CD4-positive, alpha-beta T cell (primary cell): ENCODE data around the gene DUSP9. TPM values are rescaled to one million over a fixed set of nuclear protein-coding genes. Genes with fewer than 3 reads are reported as not detected.

Source experiments
- ATAC-seq: fragments of 200-7000 bp; cut with Tn5 transposase; one replicate; pipeline ENCODE4 v1.10.0; 2022; ENCODE audit warnings: mild to moderate bottlenecking; ENCODE audit not compliant: poor library complexity
- CTCF ChIA-PET: fragments of 350-600 bp; sonication (Branson Sonifier 250); formaldehyde crosslinking; loops from one replicate; lab custom pipeline; 2021; ENCODE audit warnings: antibody characterized with exemption, inconsistent platforms; lab: Charles Lee
- POLR2A ChIA-PET: fragments of 350-600 bp; sonication (Branson Sonifier 250); formaldehyde crosslinking; loops from one replicate; lab custom pipeline; 2021; ENCODE audit warnings: antibody characterized with exemption, inconsistent platforms; lab: Charles Lee
- DNase-seq, 14 experiments: peaks; one replicate each; pipeline ENCODE4 v3.0.0-alpha.2; 2013 to 2020; ENCODE audit warnings: mixed read lengths in 2 of 14
- H3K27ac ChIP-seq, 2 donors: one replicate each; pipeline versions ENCODE4 v1.5.1 to v1.7.0; 2013; ENCODE audit warnings: low read length in 2 of 2, low read depth in 1 of 2, mild to moderate bottlenecking in 1 of 2
- H3K27me3 ChIP-seq, 2 experiments: 1 replicate in 1 of 2; 2 replicates in 1 of 2; pipeline versions ENCODE4 v1.6.1 to v1.7.0; 2013; ENCODE audit warnings: low read length in 2 of 2, control low read depth in 1 of 2, mild to moderate bottlenecking in 1 of 2, moderate library complexity in 1 of 2; ENCODE audit not compliant: insufficient read depth in 2 of 2, control insufficient read depth in 1 of 2
- H3K36me3 ChIP-seq: one replicate; pipeline ENCODE4 v1.6.1; 2013; ENCODE audit warnings: low read length, control low read depth; ENCODE audit not compliant: insufficient read depth
- H3K4me1 ChIP-seq: one replicate; pipeline ENCODE4 v1.6.1; 2013; ENCODE audit warnings: low read length, control low read depth; ENCODE audit not compliant: insufficient read depth
- H3K4me3 ChIP-seq: one replicate; pipeline ENCODE4 v1.5.1; 2013; ENCODE audit warnings: mild to moderate bottlenecking, low read length, moderate library complexity
- H3K9me3 ChIP-seq, 2 experiments: 1 replicate in 1 of 2; 2 replicates in 1 of 2; pipeline versions ENCODE4 v1.6.1 to v1.7.0; 2013; ENCODE audit warnings: low read length in 2 of 2, mild to moderate bottlenecking in 2 of 2, control low read depth in 1 of 2, moderate library complexity in 1 of 2; ENCODE audit not compliant: control insufficient read depth in 1 of 2, insufficient read depth in 1 of 2
- H3K27ac Mint-ChIP-seq: one replicate; pipeline ENCODE4 v1.8.0; 2020; ENCODE audit warnings: mixed read lengths
- H3K27me3 Mint-ChIP-seq: one replicate; pipeline ENCODE4 v1.8.0; 2021; ENCODE audit warnings: mixed read lengths
- H3K36me3 Mint-ChIP-seq: one replicate; pipeline ENCODE4 v1.8.0; 2021; ENCODE audit warnings: low read depth, mixed read lengths
- H3K4me1 Mint-ChIP-seq: one replicate; pipeline ENCODE4 v1.8.0; 2021; ENCODE audit warnings: low read depth, mixed read lengths
- H3K4me3 Mint-ChIP-seq: one replicate; pipeline ENCODE4 v1.8.0; 2020; ENCODE audit warnings: mild to moderate bottlenecking, mixed read lengths
- H3K9me3 Mint-ChIP-seq: one replicate; pipeline ENCODE4 v1.8.0; 2020; ENCODE audit warnings: mixed read lengths
- intact Hi-C, 2 experiments: fragments of 100-400 bp; cut with DNase I in 1 of 2; cut with micrococcal nuclease in 1 of 2; formaldehyde crosslinking; loops; one replicate each; pipeline versions ENCODE4 v1.15.1 to v1.9.0; 2023 to 2025; cut with DNase I, micrococcal nuclease
- total RNA-seq, 174 experiments: library from RNA in 2 of 174; stranded (reverse) in 2 of 174; gene quantifications; one replicate each; pipeline ENCODE4 v1.2.3 and lab custom pipeline; 2021 to 2026
- TF ChIP-seq, protein P1 (sequence below): fragments of 200-600 bp; IDR thresholded peaks from one replicate; pipeline ENCODE4 v1.8.0; 2022; ENCODE audit warnings: antibody characterized with exemption, mild to moderate bottlenecking

The DUSP9 gene
- total RNA-seq, 2 experiments from 2014 or later = not detected

DNA sequence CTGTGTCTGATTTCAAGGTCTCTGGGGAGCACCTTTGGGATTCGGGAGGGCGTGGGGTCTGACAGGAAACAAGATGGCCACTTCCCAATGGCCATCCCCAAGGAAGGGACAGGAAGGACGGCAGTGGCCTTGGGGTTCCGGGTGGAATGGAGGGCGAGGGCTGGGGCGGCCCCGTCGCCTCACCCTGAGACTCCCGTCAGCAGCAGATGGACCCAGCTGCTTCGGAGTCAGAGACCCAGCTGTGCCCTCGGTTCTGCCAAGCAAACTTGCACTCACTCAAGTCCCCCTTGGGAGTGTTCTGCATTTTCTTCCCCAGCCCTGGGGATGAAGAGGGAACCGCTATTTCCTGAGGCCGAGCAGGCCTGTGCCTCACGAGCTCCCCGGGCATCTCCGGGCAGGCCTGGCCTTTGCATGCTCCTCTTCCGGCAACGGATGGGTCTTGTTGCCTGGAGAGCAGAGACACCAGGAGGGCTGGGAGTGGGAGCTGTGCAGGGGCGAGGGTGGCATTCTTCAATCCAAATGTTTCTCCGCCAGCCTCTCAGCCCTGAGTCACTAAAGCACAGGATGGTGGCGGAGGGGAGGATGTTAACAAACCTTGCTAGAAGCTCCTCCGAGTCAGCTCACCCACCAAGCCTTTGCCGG, 6.8 kb upstream of the DUSP9 start:
- no peaks in the 10 kb centered on the region for H3K36me3 Mint-ChIP-seq
- ATAC-seq = no peak
- no peak overlapping the region for H3K4me3 ChIP-seq
- peaks cover 24% of the 10 kb centered on the region for H3K27me3 Mint-ChIP-seq
- peaks cover 20 to 25% of the 10 kb centered on the region in 2 experiments for H3K27me3 ChIP-seq
- POLR2A ChIA-PET = no interaction called here
- intact Hi-C loops = no loop called here
- H3K4me1 ChIP-seq = peaks cover 18% of the 10 kb centered on the region
- CTCF ChIA-PET = no interaction called here
- no peak overlapping the region for H3K27ac Mint-ChIP-seq
- no peaks in the 10 kb centered on the region for H3K9me3 Mint-ChIP-seq
- H3K4me1 Mint-ChIP-seq = peaks cover 5% of the 10 kb centered on the region
- peaks cover 0 to 7% of the 10 kb centered on the region in 2 experiments for H3K9me3 ChIP-seq
- H3K36me3 ChIP-seq = no peaks in the 10 kb centered on the region
- DNase-seq = no peak
- no peak overlapping the region for H3K4me3 Mint-ChIP-seq
- TF ChIP-seq, protein P1, sequence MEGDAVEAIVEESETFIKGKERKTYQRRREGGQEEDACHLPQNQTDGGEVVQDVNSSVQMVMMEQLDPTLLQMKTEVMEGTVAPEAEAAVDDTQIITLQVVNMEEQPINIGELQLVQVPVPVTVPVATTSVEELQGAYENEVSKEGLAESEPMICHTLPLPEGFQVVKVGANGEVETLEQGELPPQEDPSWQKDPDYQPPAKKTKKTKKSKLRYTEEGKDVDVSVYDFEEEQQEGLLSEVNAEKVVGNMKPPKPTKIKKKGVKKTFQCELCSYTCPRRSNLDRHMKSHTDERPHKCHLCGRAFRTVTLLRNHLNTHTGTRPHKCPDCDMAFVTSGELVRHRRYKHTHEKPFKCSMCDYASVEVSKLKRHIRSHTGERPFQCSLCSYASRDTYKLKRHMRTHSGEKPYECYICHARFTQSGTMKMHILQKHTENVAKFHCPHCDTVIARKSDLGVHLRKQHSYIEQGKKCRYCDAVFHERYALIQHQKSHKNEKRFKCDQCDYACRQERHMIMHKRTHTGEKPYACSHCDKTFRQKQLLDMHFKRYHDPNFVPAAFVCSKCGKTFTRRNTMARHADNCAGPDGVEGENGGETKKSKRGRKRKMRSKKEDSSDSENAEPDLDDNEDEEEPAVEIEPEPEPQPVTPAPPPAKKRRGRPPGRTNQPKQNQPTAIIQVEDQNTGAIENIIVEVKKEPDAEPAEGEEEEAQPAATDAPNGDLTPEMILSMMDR = no peak
- no peak overlapping the region for H3K27ac ChIP-seq

DNA sequence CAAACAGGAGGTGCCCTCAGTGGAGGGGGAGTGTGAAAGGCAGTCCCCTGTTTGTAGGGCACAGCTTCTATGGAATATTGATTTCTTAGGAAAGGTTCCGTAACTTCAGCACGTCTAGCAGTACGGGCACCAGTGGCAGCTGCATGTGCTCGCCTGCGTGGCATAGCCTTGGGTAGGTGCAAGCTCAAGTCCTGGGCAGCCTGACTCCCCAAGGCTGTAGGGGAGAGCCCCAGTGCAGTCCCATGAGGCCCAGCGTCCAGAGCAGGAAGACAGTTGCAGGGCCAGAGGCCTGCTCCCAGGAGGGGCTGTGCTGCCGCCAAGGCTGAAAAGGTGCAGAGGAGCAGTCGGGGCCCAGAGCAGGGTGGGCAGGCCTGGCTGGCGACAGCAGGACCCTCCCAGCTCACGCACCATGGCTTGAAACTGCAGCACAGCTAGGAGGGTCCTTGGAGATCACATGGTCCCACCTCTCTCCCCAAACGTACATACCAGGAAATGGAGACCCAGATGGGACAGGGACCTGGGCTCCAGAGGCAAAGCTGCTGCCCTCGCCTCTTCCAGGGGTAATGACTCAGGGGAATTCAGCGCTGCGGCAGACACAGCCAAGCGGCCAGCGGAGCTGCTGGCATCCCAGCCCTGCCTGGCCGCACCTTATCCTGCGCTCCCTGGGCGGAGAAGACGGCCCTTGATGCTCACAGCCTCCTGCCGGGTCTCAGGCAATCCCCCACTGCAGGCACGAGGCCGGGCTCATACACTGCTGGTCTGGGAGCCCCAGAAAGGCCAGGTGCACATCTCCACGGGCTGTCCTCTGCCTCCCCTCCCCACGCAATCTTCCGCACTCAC, 6.0 kb upstream of the DUSP9 start:
- Histone ChIP-seq H3K4me1 (peaks cover 18% of the 10 kb centered on the region), H3K27ac (no peak overlapping the region), H3K4me3 (no peak overlapping the region), H3K9me3 (peaks cover 0 to 7% of the 10 kb centered on the region in 2 experiments), H3K36me3 (no peaks in the 10 kb centered on the region), H3K27me3 (peaks cover 23 to 30% of the 10 kb centered on the region in 2 experiments)
- Mint-ChIP-seq H3K4me1 (peaks cover 5% of the 10 kb centered on the region), H3K36me3 (no peaks in the 10 kb centered on the region), H3K4me3 (no peak overlapping the region), H3K9me3 (no peaks in the 10 kb centered on the region), H3K27ac (no peak overlapping the region), H3K27me3 (peaks cover 31% of the 10 kb centered on the region)
- TF ChIP-seq, protein P1 = no peak
- no peak for ATAC-seq
- POLR2A ChIA-PET = no interaction called here
- CTCF ChIA-PET = no interaction called here
- no peak for DNase-seq
- intact Hi-C loops = no loop called here

DNA sequence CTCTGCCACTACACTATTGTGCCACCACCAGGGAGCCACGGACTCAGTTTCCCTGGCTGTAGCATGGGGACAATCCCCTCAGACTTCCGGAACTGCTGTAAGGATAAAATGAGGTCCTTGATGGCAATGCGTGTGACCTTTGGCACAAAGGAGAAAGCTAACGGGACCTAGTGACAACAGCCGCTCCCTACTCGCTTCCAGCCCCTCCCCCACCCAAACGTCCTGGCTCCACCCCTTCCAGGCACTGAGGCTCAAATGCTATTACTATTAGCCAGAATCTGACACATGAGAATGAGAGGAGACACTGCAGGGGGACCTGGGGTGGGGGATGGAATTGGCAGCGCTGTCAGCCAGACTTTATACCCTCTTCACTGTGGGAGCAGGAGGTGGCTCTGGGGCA, 5.4 kb upstream of the DUSP9 start:
- Histone ChIP-seq H3K9me3 (peaks cover 0 to 9% of the 10 kb centered on the region in 2 experiments), H3K4me3 (no peak overlapping the region), H3K27ac (no peak overlapping the region), H3K27me3 (peaks cover 30 to 36% of the 10 kb centered on the region in 2 experiments), H3K36me3 (no peaks in the 10 kb centered on the region), H3K4me1 (peaks cover 21% of the 10 kb centered on the region)
- Mint-ChIP-seq H3K27ac (no peak overlapping the region), H3K4me3 (no peak overlapping the region), H3K4me1 (peaks cover 5% of the 10 kb centered on the region), H3K9me3 (no peaks in the 10 kb centered on the region), H3K36me3 (no peaks in the 10 kb centered on the region), H3K27me3 (peaks cover 35% of the 10 kb centered on the region)
- DNase-seq = no peak
- intact Hi-C loops = no loop called here
- ChIA-PET POLR2A (no interaction called here), CTCF (no interaction called here)
- no peak for ATAC-seq
- TF ChIP-seq, protein P1 = no peak
